Activated naive CD4-positive, alpha-beta T cell treated with anti-CD3 and anti-CD28 coated beads, Interleukin-2, amount 50 U/mL, for 24 hours (primary cell): ENCODE results near the gene IGF2.

ENCODE experiments used
- H3K27ac Mint-ChIP-seq: one replicate; pipeline ENCODE4 v1.8.0; 2021; ENCODE audit warnings: mild to moderate bottlenecking, mixed read lengths
- H3K27me3 Mint-ChIP-seq: one replicate; pipeline ENCODE4 v1.8.0; 2021; ENCODE audit warnings: mixed read lengths
- H3K36me3 Mint-ChIP-seq: one replicate; pipeline ENCODE4 v1.8.0; 2021; ENCODE audit warnings: mixed read lengths
- H3K4me1 Mint-ChIP-seq: one replicate; pipeline ENCODE4 v1.8.0; 2021; ENCODE audit warnings: mixed read lengths
- H3K4me3 Mint-ChIP-seq: one replicate; pipeline ENCODE4 v1.8.0; 2021; ENCODE audit warnings: mild to moderate bottlenecking, mixed read lengths
- H3K9me3 Mint-ChIP-seq: one replicate; pipeline ENCODE4 v1.8.0; 2021; ENCODE audit warnings: mixed read lengths

The IGF2 gene

GRCh38 chr11:2109541-2110019 lies 29.6 kb downstream of the IGF2 start:
- Mint-ChIP-seq H3K4me3 (no peak overlapping the region), H3K27ac (no peak overlapping the region), H3K36me3 (no peaks in the 10 kb centered on the region), H3K4me1 (no peaks in the 10 kb centered on the region), H3K27me3 (no peaks in the 10 kb centered on the region), H3K9me3 (no peaks in the 10 kb centered on the region)

GRCh38 chr11:2108675-2109491 lies 30.3 kb downstream of the IGF2 start:
- Mint-ChIP-seq H3K4me1 (no peaks in the 10 kb centered on the region), H3K4me3 (no peak overlapping the region), H3K27ac (no peak overlapping the region), H3K9me3 (no peaks in the 10 kb centered on the region), H3K27me3 (no peaks in the 10 kb centered on the region), H3K36me3 (no peaks in the 10 kb centered on the region)

GRCh38 chr11:2107941-2108630 lies 31.1 kb downstream of the IGF2 start:
- no peaks in the 10 kb centered on the region for H3K9me3 Mint-ChIP-seq
- no peaks in the 10 kb centered on the region for H3K36me3 Mint-ChIP-seq
- H3K4me3 Mint-ChIP-seq = no peak overlapping the region
- H3K27me3 Mint-ChIP-seq = no peaks in the 10 kb centered on the region
- no peak overlapping the region for H3K27ac Mint-ChIP-seq
- no peaks in the 10 kb centered on the region for H3K4me1 Mint-ChIP-seq

- H3K27me3 Mint-ChIP-seq = no peaks in the 10 kb centered on the region
- no peaks in the 10 kb centered on the region for H3K36me3 Mint-ChIP-seq
- H3K9me3 Mint-ChIP-seq = no peaks in the 10 kb centered on the region
- H3K27ac Mint-ChIP-seq = no peak overlapping the region
- H3K4me1 Mint-ChIP-seq = no peaks in the 10 kb centered on the region
- no peak overlapping the region for H3K4me3 Mint-ChIP-seq
Measured at GRCh38 chr11:2107521-2107920, 31.7 kb downstream of the IGF2 start.

GRCh38 chr11:2106583-2107209 lies 32.5 kb downstream of the IGF2 start:
- no peaks in the 10 kb centered on the region for H3K4me1 Mint-ChIP-seq

GRCh38 chr11:2105511-2105910 lies 33.7 kb downstream of the IGF2 start:
- Mint-ChIP-seq H3K36me3 (no peaks in the 10 kb centered on the region), H3K4me3 (no peak overlapping the region), H3K4me1 (no peaks in the 10 kb centered on the region), H3K9me3 (no peaks in the 10 kb centered on the region), H3K27ac (no peak overlapping the region), H3K27me3 (no peaks in the 10 kb centered on the region)

More at GRCh38 chr11:2106583-2107209, 32.5 kb downstream of the IGF2 start:
- no peaks in the 10 kb centered on the region for H3K27me3 Mint-ChIP-seq
- H3K36me3 Mint-ChIP-seq = no peaks in the 10 kb centered on the region
- no peak overlapping the region for H3K4me3 Mint-ChIP-seq
- no peaks in the 10 kb centered on the region for H3K9me3 Mint-ChIP-seq
- no peak overlapping the region for H3K27ac Mint-ChIP-seq

- Mint-ChIP-seq H3K27ac (no peak overlapping the region), H3K9me3 (no peaks in the 10 kb centered on the region), H3K4me1 (no peaks in the 10 kb centered on the region), H3K36me3 (no peaks in the 10 kb centered on the region), H3K4me3 (no peak overlapping the region), H3K27me3 (no peaks in the 10 kb centered on the region)
Measured at GRCh38 chr11:2104524-2105440, 34.4 kb downstream of the IGF2 start.

GRCh38 chr11:2103668-2104523 lies 35.3 kb downstream of the IGF2 start:
- H3K9me3 Mint-ChIP-seq = no peaks in the 10 kb centered on the region
- H3K4me1 Mint-ChIP-seq = no peaks in the 10 kb centered on the region
- no peaks in the 10 kb centered on the region for H3K36me3 Mint-ChIP-seq
- H3K4me3 Mint-ChIP-seq = no peak overlapping the region
- H3K27ac Mint-ChIP-seq = no peak overlapping the region
- peaks cover 1% of the 10 kb centered on the region for H3K27me3 Mint-ChIP-seq

- no peaks in the 10 kb centered on the region for H3K9me3 Mint-ChIP-seq
- H3K4me3 Mint-ChIP-seq = no peak overlapping the region
- peaks cover 1% of the 10 kb centered on the region for H3K27me3 Mint-ChIP-seq
- H3K36me3 Mint-ChIP-seq = no peaks in the 10 kb centered on the region
- H3K27ac Mint-ChIP-seq = no peak overlapping the region
- no peaks in the 10 kb centered on the region for H3K4me1 Mint-ChIP-seq
Measured at GRCh38 chr11:2102883-2103213, 36.3 kb downstream of the IGF2 start.

- H3K4me1 Mint-ChIP-seq = no peaks in the 10 kb centered on the region
- H3K36me3 Mint-ChIP-seq = no peaks in the 10 kb centered on the region
- H3K27me3 Mint-ChIP-seq = peaks cover 1% of the 10 kb centered on the region
- H3K27ac Mint-ChIP-seq = peak overlapping the region; percentile 15
- H3K4me3 Mint-ChIP-seq = no peak overlapping the region
- no peaks in the 10 kb centered on the region for H3K9me3 Mint-ChIP-seq
Measured at GRCh38 chr11:2102132-2102882, 36.9 kb downstream of the IGF2 start.

- Mint-ChIP-seq H3K36me3 (no peaks in the 10 kb centered on the region), H3K27me3 (peaks cover 1% of the 10 kb centered on the region), H3K9me3 (no peaks in the 10 kb centered on the region), H3K4me3 (no peak overlapping the region), H3K4me1 (no peaks in the 10 kb centered on the region), H3K27ac (no peak overlapping the region)
Measured at GRCh38 chr11:2101171-2101675, 38.0 kb downstream of the IGF2 start.

GRCh38 chr11:2100361-2101170 lies 38.6 kb downstream of the IGF2 start:
- Mint-ChIP-seq H3K4me1 (no peaks in the 10 kb centered on the region), H3K27ac (no peak overlapping the region), H3K36me3 (no peaks in the 10 kb centered on the region), H3K27me3 (peaks cover 1% of the 10 kb centered on the region), H3K9me3 (no peaks in the 10 kb centered on the region), H3K4me3 (no peak overlapping the region)
